Diencephalon (tissue), 1 donor: ENCODE results near the gene ZNHIT2. TPM values are rescaled to one million over a fixed set of nuclear protein-coding genes. Genes with fewer than 3 reads are reported as not detected.

Experiments used
- small RNA-seq: library from RNA; depleted of rRNA; stranded (forward); fragments of <200 nt; gene quantifications from one replicate; pipeline ENCODE3, GENCODE V24; 2014
- total RNA-seq: library from RNA; depleted of rRNA; stranded (reverse); fragments of >200 nt; gene quantifications from one replicate; pipeline ENCODE4 v1.2.3, GENCODE V29; 2014

ZNHIT2 gene
- 6.9 TPM for total RNA-seq

DNA sequence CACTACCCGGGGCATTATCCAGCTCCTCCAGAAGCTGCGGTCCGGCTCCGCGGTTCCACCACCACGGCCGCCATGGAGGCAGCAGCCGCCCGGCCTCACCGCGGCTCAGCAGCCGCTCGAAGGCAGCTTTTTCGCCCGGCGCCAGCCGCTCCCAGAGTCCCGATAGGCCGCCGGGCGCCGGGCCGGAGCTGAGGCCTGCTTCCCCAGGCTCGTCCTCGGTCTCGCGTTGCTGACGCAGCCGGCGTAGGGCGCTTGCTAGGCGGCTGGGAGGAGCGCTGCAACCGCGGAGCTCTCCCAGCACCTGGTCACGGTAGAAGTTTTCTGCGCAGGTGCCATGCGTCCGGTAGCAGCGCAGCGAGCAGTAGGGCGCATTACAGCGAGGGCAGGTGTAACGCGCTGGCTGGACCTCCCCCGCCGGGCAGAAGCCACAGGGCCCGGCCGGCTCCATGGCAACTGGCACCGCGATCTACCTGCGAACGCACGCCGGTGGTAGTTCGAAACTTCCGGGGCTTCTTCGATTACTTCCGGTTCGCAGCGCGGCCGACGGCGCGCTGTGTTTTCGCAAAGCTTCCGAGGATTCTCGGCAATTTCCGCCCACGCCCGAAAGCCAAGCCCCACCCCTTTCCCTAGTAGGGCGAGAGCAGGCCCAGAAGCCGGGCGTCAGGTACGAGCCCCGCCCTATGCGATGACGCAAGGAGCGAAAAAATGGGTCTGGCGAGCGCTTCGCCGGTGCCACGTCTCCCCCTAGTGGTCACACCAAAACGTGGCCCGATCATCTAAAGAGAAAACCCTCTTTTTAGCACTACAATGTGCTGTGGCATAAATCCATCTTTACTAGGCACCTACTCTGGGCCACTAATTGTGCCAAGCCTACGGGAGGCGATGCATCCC, at the start of gene ZNHIT2:
TSS of gene ZNHIT2 (minus strand) at position 496 of the 891 bp plus-strand sequence. CDS start at position 448, 48 bp downstream.

DNA sequence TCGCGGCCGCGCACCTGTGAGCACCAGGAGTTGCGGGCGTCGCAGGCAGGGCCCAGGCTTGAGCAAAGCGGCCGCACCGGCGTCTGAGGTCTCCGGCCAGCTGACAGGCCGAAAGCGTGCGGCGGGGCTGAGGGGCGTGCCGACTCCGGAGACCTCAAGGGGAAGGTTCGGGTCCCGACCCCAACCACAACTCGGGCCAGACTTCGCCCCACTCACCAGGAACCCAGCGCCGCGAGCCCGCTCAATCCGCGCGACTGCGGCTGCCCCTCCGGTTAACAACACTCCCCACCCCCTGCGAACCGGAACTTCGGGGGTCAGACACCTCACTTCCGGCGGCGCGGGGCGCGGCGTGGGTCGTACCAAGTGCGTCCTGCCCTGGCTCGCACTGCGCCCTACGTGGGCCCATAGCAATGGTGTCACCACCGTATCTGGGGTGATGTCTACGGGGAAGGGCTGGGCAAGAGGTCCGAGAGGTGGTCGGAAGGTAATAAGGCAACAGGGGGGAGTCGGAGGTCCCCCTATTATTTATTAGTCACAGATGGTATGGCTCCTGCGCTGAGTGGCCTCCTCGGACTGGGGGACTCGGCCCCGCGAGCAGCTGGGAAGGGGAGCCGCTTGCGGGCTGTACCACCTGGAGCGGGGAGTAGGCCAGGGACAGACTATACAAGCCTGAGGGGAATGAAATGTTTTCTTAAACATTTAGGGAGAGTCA, 16.9 kb upstream of the ZNHIT2 start, which contains the start of gene SYVN1:
TSS of gene SYVN1 (minus strand) at position 280 of the 712 bp plus-strand sequence. CDS start 918 bp downstream, outside the sequence.

DNA sequence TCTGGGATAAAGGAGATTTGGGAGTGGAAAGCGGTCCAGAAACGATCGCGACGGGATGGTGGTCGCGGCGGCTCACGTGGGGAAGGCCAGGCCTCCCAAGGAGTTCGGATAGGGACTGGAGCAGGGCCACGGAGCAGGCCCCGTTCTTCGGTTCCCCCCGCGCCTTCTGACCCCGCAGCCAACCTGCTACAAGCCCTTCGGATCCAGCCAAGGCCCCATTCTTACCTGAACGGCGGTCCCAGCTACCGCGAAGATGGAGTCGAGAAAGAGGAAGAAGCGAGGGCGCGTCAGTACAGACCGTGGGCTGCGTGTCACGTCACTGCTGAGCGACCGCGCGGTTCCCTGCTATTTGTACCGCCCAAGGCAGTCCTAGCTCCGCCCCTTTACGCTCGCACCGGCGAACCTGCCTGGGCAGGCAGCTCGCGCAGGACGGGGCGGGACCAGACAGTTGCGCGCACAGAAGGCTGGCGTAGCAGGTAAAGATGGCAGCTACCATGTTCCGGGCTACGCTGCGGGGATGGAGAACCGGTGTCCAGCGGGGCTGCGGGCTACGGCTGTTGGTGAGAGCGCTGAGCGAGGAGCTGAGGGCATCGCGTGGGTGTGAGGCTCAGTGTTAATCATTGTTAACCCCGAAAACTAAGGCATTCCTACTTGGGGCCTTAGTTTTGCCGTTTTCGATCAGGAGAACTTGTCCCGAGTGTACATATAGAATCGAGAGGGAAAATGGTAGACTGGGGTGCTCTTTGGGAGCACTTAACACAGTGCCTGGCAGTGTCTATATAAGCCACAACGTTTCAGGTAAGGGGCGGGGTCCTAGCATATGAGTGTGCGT, 4.6 kb upstream of the ZNHIT2 start, which contains the start of the genes FAU and MRPL49:
TSS of gene FAU (minus strand) at position 270 of the 832 bp plus-strand sequence. CDS start 321 bp downstream, outside the sequence.
TSS of gene MRPL49 (plus strand) at position 457 of the 832 bp plus-strand sequence. CDS start at position 483, 26 bp downstream.

DNA sequence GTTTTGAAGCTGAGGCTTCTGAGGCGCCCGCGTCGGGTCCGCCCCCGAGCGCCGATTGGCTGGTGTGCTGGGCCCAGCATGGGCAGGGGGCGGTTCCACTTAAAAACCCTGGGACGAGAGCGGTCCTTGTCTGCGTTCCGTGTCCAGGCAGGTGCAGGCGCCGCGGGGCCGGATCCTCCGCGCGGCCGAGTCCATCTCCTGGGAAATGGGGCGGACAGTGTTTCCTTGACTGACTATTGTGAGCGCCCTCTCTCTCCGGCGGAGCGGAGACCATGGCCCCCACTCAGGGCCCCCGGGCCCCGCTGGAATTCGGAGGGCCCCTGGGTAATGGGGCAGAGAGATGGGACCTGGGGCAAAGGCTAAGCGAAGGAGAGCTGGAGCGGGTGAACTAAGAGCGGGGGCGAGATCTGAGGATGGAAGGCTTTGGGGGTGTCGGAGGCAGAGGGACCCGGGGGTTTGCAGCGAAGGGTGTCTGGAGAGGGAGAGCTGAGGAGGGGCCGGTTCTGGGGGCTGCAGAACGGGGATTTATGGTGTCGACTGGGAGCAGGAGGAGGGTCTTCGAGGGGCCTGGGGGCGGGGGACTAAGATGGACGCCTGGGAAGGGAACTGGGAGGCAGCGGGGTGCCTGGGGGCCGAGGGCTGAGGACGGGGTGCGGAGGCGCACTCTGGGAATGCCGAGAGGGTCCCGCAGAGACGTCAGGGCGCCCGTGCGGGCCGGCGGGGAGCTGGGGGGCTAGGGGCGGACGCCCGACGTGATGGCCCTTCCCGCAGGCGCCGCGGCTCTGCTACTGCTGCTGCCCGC, 5.6 kb downstream of the ZNHIT2 start, which contains the start of gene TM7SF2:
TSS of gene TM7SF2 (plus strand) at position 129 of the 802 bp plus-strand sequence. CDS start at position 273, 144 bp downstream.

DNA sequence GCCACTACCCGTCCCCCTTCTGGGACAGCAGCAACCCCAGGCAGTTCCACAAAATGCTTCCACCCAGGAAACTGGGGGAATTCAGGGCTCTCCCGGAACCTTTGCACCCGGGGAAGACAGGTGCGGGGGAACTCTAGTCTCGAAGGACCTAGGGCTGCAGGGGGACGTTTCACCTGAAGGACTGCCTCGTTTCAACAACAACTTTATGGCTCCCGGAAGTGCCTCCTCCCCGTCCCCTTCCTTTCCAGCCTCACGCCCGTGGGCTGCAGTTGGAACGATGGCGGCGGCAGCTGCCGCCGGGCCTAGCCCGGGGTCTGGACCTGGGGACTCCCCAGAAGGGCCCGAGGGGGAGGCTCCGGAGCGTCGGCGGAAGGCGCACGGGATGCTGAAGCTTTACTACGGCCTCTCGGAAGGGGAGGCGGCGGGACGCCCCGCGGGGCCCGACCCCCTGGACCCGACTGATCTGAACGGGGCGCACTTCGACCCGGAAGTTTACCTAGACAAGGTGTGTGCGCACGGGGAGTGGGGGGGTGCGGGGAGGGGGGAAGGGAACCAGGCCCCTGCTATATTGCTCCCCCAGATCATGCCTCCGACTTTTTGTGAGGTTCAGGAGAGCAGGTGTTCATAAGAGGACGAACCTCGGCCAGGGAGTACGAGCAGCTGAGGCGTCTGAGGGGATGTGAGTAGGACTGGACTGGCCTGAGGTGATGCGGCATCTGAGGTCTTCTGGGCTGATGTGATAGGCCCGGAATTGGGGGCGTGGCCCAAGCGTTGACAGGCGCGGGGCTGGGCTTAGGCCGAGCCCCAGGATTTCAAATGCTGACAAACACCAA, 21.3 kb downstream of the ZNHIT2 start, which contains the start of gene VPS51:
TSS of gene VPS51 (plus strand) at position 241 of the 833 bp plus-strand sequence. CDS start at position 278, 37 bp downstream.

DNA sequence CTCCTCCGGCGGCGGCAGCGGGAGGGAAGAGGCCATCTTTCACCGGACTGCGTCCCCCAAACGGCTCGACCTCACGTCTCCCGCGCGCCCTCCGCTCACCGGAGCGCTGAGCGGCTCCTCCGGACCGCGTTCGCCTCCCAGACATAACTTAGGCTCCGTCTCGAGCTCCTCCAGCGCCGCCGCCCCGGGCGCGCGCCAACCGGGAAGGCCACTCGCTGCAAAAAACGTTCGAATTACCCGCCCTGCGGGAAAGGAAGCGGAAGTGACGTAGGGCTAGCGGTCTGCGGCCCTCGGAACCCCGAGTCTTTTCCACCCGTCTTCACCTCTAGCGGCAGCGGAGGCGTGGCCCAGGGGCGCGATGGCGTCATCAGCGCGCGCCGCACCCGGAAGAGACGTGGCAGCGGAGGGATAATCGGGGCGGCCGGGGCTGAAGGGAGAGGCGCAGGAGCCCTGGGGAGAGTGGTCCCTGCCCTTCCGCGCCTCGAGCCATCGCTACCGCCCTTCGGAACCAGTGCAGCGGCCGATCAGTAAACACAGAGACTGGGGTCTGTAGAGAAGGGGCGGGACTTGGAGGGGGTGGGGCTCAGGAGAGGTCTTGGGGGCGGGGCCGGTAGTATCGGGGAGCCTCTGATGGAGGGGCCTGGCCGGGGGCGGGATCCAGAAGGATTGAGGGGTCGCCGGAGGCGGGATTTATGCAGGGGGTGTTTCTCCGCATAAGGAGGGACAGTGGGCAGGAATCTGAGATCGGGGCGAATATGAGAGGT, 33.5 kb downstream of the ZNHIT2 start, which contains the start of the genes CDCA5 and ZFPL1:
TSS of gene CDCA5 (minus strand) at position 207 of the 764 bp plus-strand sequence. CDS start at position 145, 62 bp downstream.
TSS of gene ZFPL1 (plus strand) at position 389 of the 764 bp plus-strand sequence. CDS start 477 bp downstream, outside the sequence.

Small RNAs within 50 kb of the gene (small RNA-seq; reads per million reads assigned to genes)
- gene HIGD1AP10: not detected
- gene PDCL2P2: not detected
- 6.1 reads per million, percentile 92 among the genes with 10 or more reads in this experiment for gene RNU2-23P

Other genes with a start within 250 kb of the ZNHIT2 start
- gene EHD1, start 239.1 kb downstream of the ZNHIT2 start, total RNA-seq: 39.0 TPM
- gene ATG2A, start 200.5 kb downstream of the ZNHIT2 start, total RNA-seq: 9.9 TPM
- 39.7 TPM for gene PPP2R5B, start 193.0 kb downstream of the ZNHIT2 start, total RNA-seq
- not detected for gene GPHA2, start 181.8 kb downstream of the ZNHIT2 start, total RNA-seq
- gene MAJIN, start 145.6 kb downstream of the ZNHIT2 start, total RNA-seq: not detected
- gene BATF2, start 120.7 kb downstream of the ZNHIT2 start, total RNA-seq: not detected
- gene ARL2, start 103.5 kb downstream of the ZNHIT2 start, total RNA-seq: 73.4 TPM
- 16.4 TPM for gene SNX15, start 90.3 kb downstream of the ZNHIT2 start, total RNA-seq
- 6.9 TPM for gene SAC3D1, start 76.5 kb downstream of the ZNHIT2 start, total RNA-seq
- gene NAALADL1, start 59.1 kb downstream of the ZNHIT2 start, total RNA-seq: 4.2 TPM
- 2.3 TPM for gene CDCA5, start 33.7 kb downstream of the ZNHIT2 start, total RNA-seq
- gene ZFPL1, start 33.5 kb downstream of the ZNHIT2 start, total RNA-seq: 15.7 TPM
- gene VPS51, start 21.5 kb downstream of the ZNHIT2 start, total RNA-seq: 125 TPM
- 81.4 TPM for gene TM7SF2, start 5.8 kb downstream of the ZNHIT2 start, total RNA-seq
- 229 TPM for gene FAU, start 4.4 kb upstream of the ZNHIT2 start, total RNA-seq
- 39.7 TPM for gene MRPL49, start 4.6 kb upstream of the ZNHIT2 start, total RNA-seq
- 11.1 TPM for gene SYVN1, start 16.8 kb upstream of the ZNHIT2 start, total RNA-seq
- not detected for gene SPDYC, start 52.5 kb upstream of the ZNHIT2 start, total RNA-seq
- 64.6 TPM for gene CAPN1, start 64.2 kb upstream of the ZNHIT2 start, total RNA-seq
- gene POLA2, start 144.3 kb upstream of the ZNHIT2 start, total RNA-seq: 1.8 TPM
- gene CDC42EP2, start 197.2 kb upstream of the ZNHIT2 start, total RNA-seq: 8.1 TPM
- gene DPF2, start 216.2 kb upstream of the ZNHIT2 start, total RNA-seq: 31.4 TPM
- 3.2 TPM for gene TIGD3, start 237.1 kb upstream of the ZNHIT2 start, total RNA-seq